ENCODE results near the gene SLC16A2.
"Not testable (repeated sequence)": the region's sequence is repeated elsewhere in the genome, so short reads cannot be mapped to it uniquely, and the experiment has no call there.

Gene SLC16A2

DNA sequence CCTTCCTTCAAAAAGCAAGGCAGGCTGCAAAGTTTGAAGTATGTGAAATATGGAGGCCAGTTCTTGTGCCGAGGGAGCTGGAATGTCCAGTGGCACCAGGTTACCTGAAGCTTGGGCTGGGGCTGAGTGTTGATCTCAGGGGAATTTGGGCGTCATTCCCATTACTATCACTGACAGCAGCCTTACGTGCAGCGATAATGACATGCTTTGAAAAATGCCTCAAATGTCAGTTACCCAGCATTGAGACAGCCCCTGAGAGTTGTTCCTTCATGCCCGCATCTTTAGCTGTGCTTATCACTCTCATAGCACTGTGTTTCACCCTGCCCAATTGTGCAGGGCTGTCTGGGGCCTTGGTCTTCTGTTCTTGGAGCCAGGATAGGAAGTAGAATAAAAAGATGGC, 27.4 kb downstream of the SLC16A2 start:
- no peaks in the 10 kb centered on the region for H3K36me3 ChIP-seq (ENCODE audit: insufficient read depth, low read length)

DNA sequence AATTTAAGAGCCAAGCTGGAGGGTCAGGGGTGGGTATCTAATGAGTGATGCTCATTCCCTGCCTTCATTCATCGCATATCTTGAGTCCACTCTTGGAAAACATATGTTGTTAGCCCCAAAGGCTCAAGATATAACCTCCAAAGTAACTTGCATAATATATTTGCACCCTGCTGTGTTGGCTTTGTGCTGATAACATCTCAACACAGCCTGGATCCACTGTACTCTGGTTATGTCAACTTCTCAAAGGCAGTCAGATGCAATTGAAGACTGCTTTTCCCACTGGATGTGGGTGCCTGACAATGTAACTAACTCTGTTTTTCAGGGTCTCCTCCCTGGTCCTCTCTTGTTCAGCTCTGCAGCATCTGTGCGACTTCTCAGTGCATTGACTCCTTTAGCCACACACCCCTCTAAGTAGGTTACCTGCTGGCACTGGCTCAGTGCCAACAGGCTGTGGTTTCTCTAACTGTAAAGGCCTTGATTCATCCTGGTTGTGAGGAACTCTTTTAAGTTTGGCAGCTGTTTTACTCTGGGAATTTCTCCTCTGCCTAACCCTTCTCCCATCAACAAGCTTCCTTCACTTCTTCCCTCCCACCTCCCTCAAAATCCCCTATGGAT, 28.1 kb downstream of the SLC16A2 start:
- Histone ChIP-seq H3K4me3 (ENCODE audit: low read depth in 1 of 2, low read length in 2 of 2) (no peak overlapping the region), H3K4me1 (ENCODE audit: insufficient read depth, low read length) (no peaks in the 10 kb centered on the region), H3K27me3 (ENCODE audit: control insufficient read depth in 1 of 2, insufficient read depth in 2 of 2, low read length in 2 of 2) (no peaks in the 10 kb centered on the region), H3K36me3 (ENCODE audit: insufficient read depth, low read length) (no peaks in the 10 kb centered on the region), H3K9ac (ENCODE audit: low read length) (no peak overlapping the region), H3K9me3 (ENCODE audit: low read length) (no peaks in the 10 kb centered on the region), H3K27ac (ENCODE audit: low read depth, low read length) (no peak overlapping the region)

More for the DNA sequence above, 27.4 kb downstream of the SLC16A2 start:
- Histone ChIP-seq H3K9ac (ENCODE audit: low read length) (no peak overlapping the region), H3K9me3 (ENCODE audit: low read length) (no peaks in the 10 kb centered on the region), H3K4me1 (ENCODE audit: insufficient read depth, low read length) (no peaks in the 10 kb centered on the region), H3K27ac (ENCODE audit: low read depth, low read length) (no peak overlapping the region), H3K27me3 (ENCODE audit: control insufficient read depth in 1 of 2, insufficient read depth in 2 of 2, low read length in 2 of 2) (no peaks in the 10 kb centered on the region), H3K4me3 (ENCODE audit: low read depth in 1 of 2, low read length in 2 of 2) (no peak overlapping the region)

DNA sequence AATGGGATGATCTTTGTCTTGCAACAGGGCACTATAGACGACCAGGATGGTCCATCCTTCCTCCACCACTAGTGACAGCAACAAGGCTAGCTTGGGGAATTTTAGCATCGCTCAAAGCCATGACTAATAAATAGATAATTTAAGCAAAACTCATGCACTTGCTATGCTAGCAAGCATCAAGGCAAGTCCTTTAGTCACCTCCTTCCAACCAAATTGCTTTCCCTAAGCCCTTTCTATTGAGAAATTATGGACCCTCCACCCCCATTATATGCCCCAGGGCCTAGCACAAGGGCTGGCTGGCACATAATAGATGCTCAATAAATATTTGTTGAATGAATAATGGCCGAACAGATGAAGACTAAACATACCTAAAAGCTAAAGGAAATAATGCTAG, 28.6 kb downstream of the SLC16A2 start:
- Histone ChIP-seq H3K9ac (ENCODE audit: low read length) (no peak overlapping the region), H3K9me3 (ENCODE audit: low read length) (no peaks in the 10 kb centered on the region), H3K4me1 (ENCODE audit: insufficient read depth, low read length) (no peaks in the 10 kb centered on the region), H3K4me3 (ENCODE audit: low read depth in 1 of 2, low read length in 2 of 2) (no peak overlapping the region), H3K27ac (ENCODE audit: low read depth, low read length) (no peak overlapping the region), H3K27me3 (ENCODE audit: control insufficient read depth in 1 of 2, insufficient read depth in 2 of 2, low read length in 2 of 2) (no peaks in the 10 kb centered on the region), H3K36me3 (ENCODE audit: insufficient read depth, low read length) (no peaks in the 10 kb centered on the region)

DNA sequence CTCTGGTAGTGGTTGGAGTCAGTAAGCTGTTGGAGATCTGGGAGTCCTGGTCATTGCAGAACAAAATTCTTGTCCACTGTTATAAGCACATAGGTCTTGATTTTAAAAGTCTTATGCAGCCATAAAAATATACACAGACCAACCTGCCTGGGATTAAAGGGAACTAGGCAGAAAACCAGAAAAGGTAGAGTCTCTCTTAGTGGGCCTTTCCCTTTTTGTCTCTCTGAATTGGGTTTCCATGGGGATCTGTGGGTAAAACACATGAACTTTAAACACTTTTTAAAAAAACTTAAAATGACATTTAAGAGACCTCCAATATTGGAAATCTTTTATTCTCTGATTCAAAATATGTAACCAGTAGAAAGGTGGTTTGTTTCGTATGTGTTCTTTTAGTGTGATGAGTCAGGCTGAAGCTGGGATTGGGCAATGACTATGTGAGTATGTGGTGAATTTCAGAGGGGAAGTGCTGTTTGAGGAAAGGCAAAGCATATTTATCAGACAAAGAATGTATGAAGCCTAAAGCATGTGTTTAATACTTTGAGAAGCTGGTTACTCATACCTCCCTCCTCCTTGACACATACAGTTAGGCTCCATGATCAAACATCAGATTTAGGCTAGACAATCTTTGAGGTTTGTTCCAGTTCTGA, 29.6 kb downstream of the SLC16A2 start:
- H3K9me3 ChIP-seq (ENCODE audit: low read length) = no peaks in the 10 kb centered on the region
- no peaks in the 10 kb centered on the region for H3K27me3 ChIP-seq (ENCODE audit: control insufficient read depth in 1 of 2, insufficient read depth in 2 of 2, low read length in 2 of 2)
- H3K36me3 ChIP-seq (ENCODE audit: insufficient read depth, low read length) = no peaks in the 10 kb centered on the region
- H3K9ac ChIP-seq (ENCODE audit: low read length) = no peak overlapping the region
- no peaks in the 10 kb centered on the region for H3K4me1 ChIP-seq (ENCODE audit: insufficient read depth, low read length)
- no peak overlapping the region for H3K4me3 ChIP-seq (ENCODE audit: low read depth in 1 of 2, low read length in 2 of 2)
- H3K27ac ChIP-seq (ENCODE audit: low read depth, low read length) = no peak overlapping the region

DNA sequence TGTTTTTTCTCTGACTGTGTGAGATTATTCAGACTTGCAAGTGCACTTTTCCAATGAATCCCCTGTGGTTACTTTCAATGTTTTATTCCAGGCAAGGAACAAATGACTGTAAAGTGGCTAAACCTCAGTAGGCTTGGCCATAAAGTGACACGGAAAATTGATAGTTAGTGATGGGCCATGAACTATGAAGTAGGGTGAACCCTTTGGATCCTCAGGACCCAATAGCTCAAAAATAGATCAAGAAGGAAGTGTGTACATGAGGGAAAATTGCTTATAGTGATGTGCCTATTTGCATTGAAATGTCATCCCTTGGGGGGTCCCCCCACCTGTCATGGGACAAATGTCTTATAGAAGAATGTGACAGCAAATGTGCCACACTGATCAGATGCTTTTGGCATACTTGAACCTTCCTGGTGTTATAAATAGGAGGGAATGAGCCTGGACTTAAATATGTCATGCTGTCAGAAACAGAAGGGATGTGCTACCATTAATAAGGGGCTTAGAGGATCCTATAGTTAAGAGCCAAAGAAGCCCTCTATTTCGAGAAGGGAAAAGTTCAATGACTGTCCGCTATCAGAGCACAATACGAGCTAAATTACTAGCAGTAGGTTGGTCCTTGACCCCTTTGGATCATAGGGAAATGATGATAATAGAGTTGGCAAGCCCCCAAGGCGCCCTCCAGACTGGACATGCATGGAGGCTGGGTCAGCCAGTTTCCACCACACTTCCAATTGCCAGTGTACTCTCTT, 30.3 kb downstream of the SLC16A2 start:
- H3K27me3 ChIP-seq (ENCODE audit: control insufficient read depth in 1 of 2, insufficient read depth in 2 of 2, low read length in 2 of 2) = no peaks in the 10 kb centered on the region
- H3K9ac ChIP-seq (ENCODE audit: low read length) = no peak overlapping the region
- no peak overlapping the region for H3K4me3 ChIP-seq (ENCODE audit: low read depth in 1 of 2, low read length in 2 of 2)
- H3K4me1 ChIP-seq (ENCODE audit: insufficient read depth, low read length) = no peaks in the 10 kb centered on the region
- no peak overlapping the region for H3K27ac ChIP-seq (ENCODE audit: low read depth, low read length)
- H3K9me3 ChIP-seq (ENCODE audit: low read length) = no peaks in the 10 kb centered on the region
- H3K36me3 ChIP-seq (ENCODE audit: insufficient read depth, low read length) = no peaks in the 10 kb centered on the region

DNA sequence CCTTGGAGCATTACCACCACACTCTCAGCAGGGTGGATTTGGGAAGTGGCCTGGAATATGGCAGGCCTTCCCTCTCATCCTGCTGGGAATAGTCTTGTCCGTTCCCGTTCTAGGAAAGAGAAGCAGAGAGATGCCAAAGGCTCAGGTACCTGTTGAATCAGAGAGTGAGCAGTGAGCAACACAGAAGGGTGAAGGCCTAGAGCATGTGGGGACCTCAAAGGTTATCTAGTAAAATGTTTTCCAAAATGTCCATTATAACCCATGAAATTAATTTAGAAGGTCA, 30.8 kb downstream of the SLC16A2 start:
- H3K27ac ChIP-seq (ENCODE audit: low read depth, low read length) = no peak overlapping the region
- no peaks in the 10 kb centered on the region for H3K27me3 ChIP-seq (ENCODE audit: control insufficient read depth in 1 of 2, insufficient read depth in 2 of 2, low read length in 2 of 2)
- no peaks in the 10 kb centered on the region for H3K9me3 ChIP-seq (ENCODE audit: low read length)
- no peaks in the 10 kb centered on the region for H3K36me3 ChIP-seq (ENCODE audit: insufficient read depth, low read length)
- H3K4me3 ChIP-seq (ENCODE audit: low read depth in 1 of 2, low read length in 2 of 2) = no peak overlapping the region
- no peaks in the 10 kb centered on the region for H3K4me1 ChIP-seq (ENCODE audit: insufficient read depth, low read length)
- H3K9ac ChIP-seq (ENCODE audit: low read length) = no peak overlapping the region

DNA sequence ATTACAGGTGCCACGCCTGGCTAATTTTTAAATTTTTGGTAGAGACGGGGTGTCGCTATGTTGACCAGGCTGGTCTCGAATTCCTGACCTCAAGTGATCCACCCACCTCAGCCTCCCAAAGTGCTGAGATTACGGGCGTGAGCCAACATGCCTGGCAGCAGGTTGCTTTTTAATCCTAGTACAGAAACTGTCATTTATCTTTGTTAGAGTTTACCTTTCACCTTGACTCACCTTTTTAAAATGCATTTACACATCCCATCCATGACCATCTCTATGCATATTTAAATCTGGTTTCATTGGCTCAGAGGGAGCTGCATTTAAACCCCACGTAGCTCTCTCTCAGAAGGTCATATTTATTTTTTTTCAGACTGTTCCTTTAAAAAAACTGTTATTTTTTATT, 31.9 kb downstream of the SLC16A2 start:
- Histone ChIP-seq H3K27me3 (ENCODE audit: control insufficient read depth in 1 of 2, insufficient read depth in 2 of 2, low read length in 2 of 2) (no peaks in the 10 kb centered on the region), H3K36me3 (ENCODE audit: insufficient read depth, low read length) (no peaks in the 10 kb centered on the region), H3K9ac (ENCODE audit: low read length) (no peak overlapping the region), H3K4me3 (ENCODE audit: low read depth in 1 of 2, low read length in 2 of 2) (no peak overlapping the region), H3K27ac (ENCODE audit: low read depth, low read length) (no peak overlapping the region), H3K9me3 (ENCODE audit: low read length) (no peaks in the 10 kb centered on the region), H3K4me1 (ENCODE audit: insufficient read depth, low read length) (no peaks in the 10 kb centered on the region)

DNA sequence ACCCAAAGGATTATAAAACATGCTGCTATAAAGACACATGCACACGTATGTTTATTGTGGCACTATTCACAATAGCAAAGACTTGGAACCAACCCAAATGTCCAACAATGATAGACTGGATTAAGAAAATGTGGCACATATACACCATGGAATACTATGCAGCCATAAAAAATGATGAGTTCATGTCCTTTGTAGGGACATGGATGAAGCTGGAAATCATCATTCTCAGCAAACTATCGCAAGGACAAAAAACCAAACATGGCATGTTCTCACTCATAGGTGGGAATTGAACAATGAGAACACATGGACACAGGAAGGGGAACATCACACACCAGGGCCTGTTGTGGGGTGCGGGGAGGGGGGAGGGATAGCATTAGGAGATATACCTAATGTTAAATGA, 32.9 kb downstream of the SLC16A2 start:
- not testable (repeated sequence) for H3K27ac ChIP-seq (ENCODE audit: low read depth, low read length); H3K27me3 ChIP-seq (ENCODE audit: control insufficient read depth in 1 of 2, insufficient read depth in 2 of 2, low read length in 2 of 2); H3K4me1 ChIP-seq (ENCODE audit: insufficient read depth, low read length); H3K9ac ChIP-seq (ENCODE audit: low read length); H3K4me3 ChIP-seq (ENCODE audit: low read depth in 1 of 2, low read length in 2 of 2); H3K9me3 ChIP-seq (ENCODE audit: low read length); H3K36me3 ChIP-seq (ENCODE audit: insufficient read depth, low read length)

DNA sequence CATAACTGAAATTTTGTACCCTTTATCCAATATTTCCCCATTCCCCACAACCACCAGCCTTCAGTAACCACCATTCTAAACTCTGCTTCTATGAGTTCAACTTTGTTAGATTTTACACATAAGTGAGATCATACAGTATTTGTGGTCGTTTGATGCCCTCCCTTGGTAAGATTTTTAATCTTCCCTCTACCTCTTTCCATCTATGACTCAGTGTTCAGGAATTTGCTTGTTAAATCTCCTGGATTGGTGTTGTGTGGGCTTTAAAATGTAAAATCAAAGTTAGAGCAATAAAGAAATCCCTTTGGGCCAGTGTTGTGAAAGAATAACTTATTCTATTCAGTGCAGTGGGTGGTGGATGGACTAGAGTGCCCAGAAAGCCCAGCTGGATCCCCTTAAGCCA, 37.4 kb downstream of the SLC16A2 start:
- H3K4me1 ChIP-seq (ENCODE audit: insufficient read depth, low read length) = no peaks in the 10 kb centered on the region
- no peaks in the 10 kb centered on the region for H3K27me3 ChIP-seq (ENCODE audit: control insufficient read depth in 1 of 2, insufficient read depth in 2 of 2, low read length in 2 of 2)
- no peak overlapping the region for H3K9ac ChIP-seq (ENCODE audit: low read length)
- no peaks in the 10 kb centered on the region for H3K36me3 ChIP-seq (ENCODE audit: insufficient read depth, low read length)
- H3K27ac ChIP-seq (ENCODE audit: low read depth, low read length) = no peak overlapping the region
- H3K4me3 ChIP-seq (ENCODE audit: low read depth in 1 of 2, low read length in 2 of 2) = no peak overlapping the region
- H3K9me3 ChIP-seq (ENCODE audit: low read length) = no peaks in the 10 kb centered on the region

DNA sequence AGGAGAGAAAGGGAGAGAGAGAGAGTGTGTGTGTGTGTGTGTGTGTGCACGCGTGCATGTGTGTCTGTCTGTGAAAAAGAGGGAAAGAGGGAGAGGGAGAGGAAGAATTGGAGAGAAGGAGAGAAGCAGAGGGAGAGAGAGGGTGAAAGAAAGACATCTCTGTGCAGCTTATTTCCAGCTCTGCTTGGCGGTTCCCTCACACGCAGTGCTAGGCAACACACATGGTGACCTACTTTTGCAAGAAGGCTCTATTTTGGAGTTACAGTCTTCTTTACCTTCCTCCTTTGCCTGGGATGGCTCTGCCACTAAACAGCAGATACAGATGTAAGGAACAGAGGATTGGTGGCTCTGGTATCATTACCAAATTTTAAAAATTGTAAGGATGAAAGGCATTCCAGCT, 40.1 kb downstream of the SLC16A2 start:
- no peak overlapping the region for H3K27ac ChIP-seq (ENCODE audit: low read depth, low read length)
- H3K36me3 ChIP-seq (ENCODE audit: insufficient read depth, low read length) = no peaks in the 10 kb centered on the region
- peaks cover 0 to 4% of the 10 kb centered on the region in 2 donors for H3K27me3 ChIP-seq (ENCODE audit: control insufficient read depth in 1 of 2, insufficient read depth in 2 of 2, low read length in 2 of 2)

DNA sequence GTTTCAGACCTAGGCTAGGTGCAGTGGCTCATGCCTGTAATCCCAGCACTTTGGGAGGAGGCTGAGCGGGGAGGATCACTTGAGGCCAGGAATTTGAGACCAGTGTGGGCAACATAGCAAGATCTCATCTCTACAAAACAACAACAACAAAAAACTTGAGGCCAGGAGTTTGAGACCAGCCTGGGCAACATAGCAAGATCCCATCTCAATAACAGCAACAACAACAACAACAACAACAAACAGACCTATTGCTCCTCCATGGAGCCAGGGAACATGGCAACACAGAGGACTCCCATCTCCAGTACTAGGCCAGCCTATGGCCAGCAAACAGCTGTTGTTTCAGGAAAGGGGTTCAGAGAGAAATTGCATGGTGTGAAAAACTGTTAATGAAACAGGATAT, 43.4 kb downstream of the SLC16A2 start:
- Histone ChIP-seq H3K36me3 (ENCODE audit: insufficient read depth, low read length) (no peaks in the 10 kb centered on the region), H3K4me1 (ENCODE audit: insufficient read depth, low read length) (no peaks in the 10 kb centered on the region), H3K27ac (ENCODE audit: low read depth, low read length) (no peak overlapping the region)

More for the DNA sequence above, 40.1 kb downstream of the SLC16A2 start:
- no peak overlapping the region for H3K4me3 ChIP-seq (ENCODE audit: low read depth in 1 of 2, low read length in 2 of 2)
- no peaks in the 10 kb centered on the region for H3K4me1 ChIP-seq (ENCODE audit: insufficient read depth, low read length)
- H3K9me3 ChIP-seq (ENCODE audit: low read length) = no peaks in the 10 kb centered on the region
- H3K9ac ChIP-seq (ENCODE audit: low read length) = no peak overlapping the region

DNA sequence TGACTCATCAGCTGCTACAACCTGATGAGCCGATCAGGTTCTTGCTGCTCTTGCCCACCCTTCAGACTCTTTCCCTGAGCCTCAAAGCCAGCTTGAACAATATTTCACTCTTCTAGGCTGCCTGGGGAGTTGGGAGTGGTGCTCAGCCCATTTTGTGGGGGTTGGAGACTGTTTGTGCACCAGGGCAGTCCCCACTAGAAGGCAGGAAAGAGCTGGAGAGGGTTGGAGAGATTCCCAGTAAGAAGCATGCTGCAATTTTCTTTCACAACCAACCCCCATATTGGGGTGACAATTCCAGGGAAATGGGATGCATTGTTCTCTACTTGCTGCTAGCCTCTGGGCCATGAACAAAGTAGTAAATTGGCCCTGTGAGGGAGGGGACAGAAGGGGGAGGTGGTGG, 44.1 kb downstream of the SLC16A2 start:
- Histone ChIP-seq H3K27ac (ENCODE audit: low read depth, low read length) (no peak overlapping the region), H3K4me3 (ENCODE audit: low read depth in 1 of 2, low read length in 2 of 2) (no peak overlapping the region), H3K9me3 (ENCODE audit: low read length) (no peaks in the 10 kb centered on the region), H3K27me3 (ENCODE audit: control insufficient read depth in 1 of 2, insufficient read depth in 2 of 2, low read length in 2 of 2) (peaks cover 0 to 4% of the 10 kb centered on the region in 2 donors), H3K4me1 (ENCODE audit: insufficient read depth, low read length) (no peaks in the 10 kb centered on the region), H3K36me3 (ENCODE audit: insufficient read depth, low read length) (no peaks in the 10 kb centered on the region), H3K9ac (ENCODE audit: low read length) (no peak overlapping the region)

More for the DNA sequence above, 43.4 kb downstream of the SLC16A2 start:
- peaks cover 0 to 4% of the 10 kb centered on the region in 2 donors for H3K27me3 ChIP-seq (ENCODE audit: control insufficient read depth in 1 of 2, insufficient read depth in 2 of 2, low read length in 2 of 2)
- no peaks in the 10 kb centered on the region for H3K9me3 ChIP-seq (ENCODE audit: low read length)
- no peak overlapping the region for H3K4me3 ChIP-seq (ENCODE audit: low read depth in 1 of 2, low read length in 2 of 2)
- no peak overlapping the region for H3K9ac ChIP-seq (ENCODE audit: low read length)
